Osteoblast (primary cell): ENCODE data around the gene ITGB2. TPM values are rescaled to one million over a fixed set of nuclear protein-coding genes. Genes with fewer than 3 reads are reported as not detected.

Experiments used
- DNase-seq: peaks from one replicate; pipeline ENCODE4 v3.0.0; 2011; ENCODE audit warnings: low spot score, mixed read lengths; ENCODE audit not compliant: insufficient read length; ENCODE audit errors: missing footprints
- H2AFZ ChIP-seq: 2 replicates; pipeline ENCODE4 v1.6.0; 2011; ENCODE audit warnings: mild to moderate bottlenecking, low read length
- H3K27ac ChIP-seq: 2 replicates; pipeline ENCODE4 v1.5.1; 2011; ENCODE audit warnings: mild to moderate bottlenecking, low read depth, low read length, moderate library complexity
- H3K27me3 ChIP-seq: 2 replicates; pipeline ENCODE4 v1.6.0; 2012; ENCODE audit warnings: mild to moderate bottlenecking, control low read depth, inconsistent platforms, low read length, moderate library complexity; ENCODE audit not compliant: insufficient read depth
- H3K36me3 ChIP-seq: 2 replicates; pipeline ENCODE4 v1.5.1; 2011; ENCODE audit warnings: mild to moderate bottlenecking, low read length, control low read depth, moderate library complexity; ENCODE audit not compliant: insufficient read depth
- H3K4me1 ChIP-seq: 2 replicates; pipeline ENCODE4 v1.5.1; 2011; ENCODE audit warnings: mild to moderate bottlenecking, low read length, control low read depth, moderate library complexity; ENCODE audit not compliant: insufficient read depth
- H3K4me2 ChIP-seq: 2 replicates; pipeline ENCODE4 v1.6.0; 2011; ENCODE audit warnings: mild to moderate bottlenecking, low read length; ENCODE audit not compliant: insufficient read depth
- H3K4me3 ChIP-seq: fragments of 200-600 bp; sonication (generic); 3 replicates; pipeline ENCODE4 v1.5.1; 2012; ENCODE audit warnings: mild to moderate bottlenecking, low read length, inconsistent platforms; ENCODE audit not compliant: insufficient read depth
- H3K79me2 ChIP-seq: 2 replicates; pipeline ENCODE4 v1.6.0; 2012; ENCODE audit warnings: mild to moderate bottlenecking, low read length, control low read depth, inconsistent platforms; ENCODE audit not compliant: insufficient read depth
- H3K9me3 ChIP-seq: 2 replicates; pipeline ENCODE4 v1.5.1; 2011; ENCODE audit warnings: low read depth, low read length, control low read depth
- H4K20me1 ChIP-seq: 2 replicates; pipeline ENCODE4 v1.6.0; 2012; ENCODE audit warnings: mild to moderate bottlenecking, low read length, control low read depth; ENCODE audit not compliant: insufficient read depth
- total RNA-seq: library from RNA; depleted of rRNA; stranded (reverse); fragments of >200 nt; gene quantifications from 2 replicates; pipeline ENCODE4 v1.2.3, GENCODE V29; 2012
- TF ChIP-seq, protein P1 (sequence below): IDR thresholded peaks from 2 replicates; pipeline ENCODE4 v1.5.1; 2011; ENCODE audit warnings: mild to moderate bottlenecking, low read depth, low read length, moderate library complexity; ENCODE audit errors: extremely low read depth

The ITGB2 gene
- total RNA-seq, 1 donor = 15.2 TPM

DNA sequence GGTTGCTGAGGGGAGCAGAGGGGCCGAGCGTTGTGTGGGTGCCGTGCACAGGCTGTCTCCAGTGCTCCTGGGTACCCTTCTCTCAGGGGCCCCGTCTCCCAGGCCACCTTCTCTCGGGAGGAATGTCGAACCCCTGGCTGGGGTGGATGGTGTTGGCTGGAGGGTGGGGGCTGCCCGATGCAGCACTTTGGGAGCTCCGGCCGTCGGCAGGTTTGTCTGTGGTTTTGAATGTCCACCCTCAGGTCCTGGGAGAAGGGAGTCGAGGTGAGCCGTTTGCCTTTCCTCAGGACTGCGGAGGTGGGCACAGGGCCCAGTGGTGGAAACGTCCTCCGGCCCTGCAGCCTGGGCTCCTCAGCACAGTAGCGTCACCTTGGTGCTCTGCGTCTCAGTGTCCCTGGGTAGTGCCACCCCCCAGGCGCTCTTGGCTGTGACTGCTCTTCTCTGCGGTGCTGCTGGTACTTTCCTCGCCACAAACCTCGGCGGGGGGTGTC is 33.6 kb upstream of the ITGB2 start:
- Histone ChIP-seq H3K4me3 (no peak overlapping the region), H2AFZ (no peak overlapping the region), H3K4me1 (peaks cover 13% of the 10 kb centered on the region), H3K27ac (no peak overlapping the region), H4K20me1 (peaks cover 63% of the 10 kb centered on the region), H3K36me3 (peaks cover 13% of the 10 kb centered on the region), H3K9me3 (no peaks in the 10 kb centered on the region), H3K27me3 (no peaks in the 10 kb centered on the region), H3K4me2 (no peak overlapping the region), H3K79me2 (peaks cover 74% of the 10 kb centered on the region)
- TF ChIP-seq, protein P1, sequence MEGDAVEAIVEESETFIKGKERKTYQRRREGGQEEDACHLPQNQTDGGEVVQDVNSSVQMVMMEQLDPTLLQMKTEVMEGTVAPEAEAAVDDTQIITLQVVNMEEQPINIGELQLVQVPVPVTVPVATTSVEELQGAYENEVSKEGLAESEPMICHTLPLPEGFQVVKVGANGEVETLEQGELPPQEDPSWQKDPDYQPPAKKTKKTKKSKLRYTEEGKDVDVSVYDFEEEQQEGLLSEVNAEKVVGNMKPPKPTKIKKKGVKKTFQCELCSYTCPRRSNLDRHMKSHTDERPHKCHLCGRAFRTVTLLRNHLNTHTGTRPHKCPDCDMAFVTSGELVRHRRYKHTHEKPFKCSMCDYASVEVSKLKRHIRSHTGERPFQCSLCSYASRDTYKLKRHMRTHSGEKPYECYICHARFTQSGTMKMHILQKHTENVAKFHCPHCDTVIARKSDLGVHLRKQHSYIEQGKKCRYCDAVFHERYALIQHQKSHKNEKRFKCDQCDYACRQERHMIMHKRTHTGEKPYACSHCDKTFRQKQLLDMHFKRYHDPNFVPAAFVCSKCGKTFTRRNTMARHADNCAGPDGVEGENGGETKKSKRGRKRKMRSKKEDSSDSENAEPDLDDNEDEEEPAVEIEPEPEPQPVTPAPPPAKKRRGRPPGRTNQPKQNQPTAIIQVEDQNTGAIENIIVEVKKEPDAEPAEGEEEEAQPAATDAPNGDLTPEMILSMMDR = no peak
- no peak for DNase-seq

DNA sequence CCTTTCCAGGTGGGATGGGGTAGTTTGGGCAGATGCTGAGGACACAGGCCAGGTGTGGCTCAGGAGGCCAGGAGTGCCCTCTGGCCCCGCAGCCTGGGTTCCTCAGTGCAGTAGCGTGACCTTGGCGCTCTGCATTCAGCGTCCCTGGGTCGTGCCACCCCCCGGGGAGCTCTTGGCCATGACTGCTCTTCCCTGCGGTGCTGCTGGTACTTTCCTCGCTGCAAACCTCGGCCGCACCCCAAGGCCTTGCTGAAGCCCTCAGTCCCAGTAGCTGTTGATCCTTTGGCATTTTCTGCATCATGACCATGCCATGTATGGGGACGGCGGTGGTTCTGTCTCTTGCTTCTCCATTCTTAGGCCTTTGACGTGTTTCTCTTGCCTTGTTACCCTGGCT is 32.9 kb upstream of the ITGB2 start:
- TF ChIP-seq, protein P1 = no peak
- Histone ChIP-seq H3K4me2 (no peak overlapping the region), H2AFZ (no peak overlapping the region), H3K4me1 (peaks cover 6% of the 10 kb centered on the region), H3K27me3 (no peaks in the 10 kb centered on the region), H4K20me1 (peaks cover 70% of the 10 kb centered on the region), H3K27ac (no peak overlapping the region), H3K9me3 (no peaks in the 10 kb centered on the region), H3K4me3 (no peak overlapping the region), H3K79me2 (peaks cover 79% of the 10 kb centered on the region), H3K36me3 (peaks cover 13% of the 10 kb centered on the region)
- DNase-seq = no peak

DNA sequence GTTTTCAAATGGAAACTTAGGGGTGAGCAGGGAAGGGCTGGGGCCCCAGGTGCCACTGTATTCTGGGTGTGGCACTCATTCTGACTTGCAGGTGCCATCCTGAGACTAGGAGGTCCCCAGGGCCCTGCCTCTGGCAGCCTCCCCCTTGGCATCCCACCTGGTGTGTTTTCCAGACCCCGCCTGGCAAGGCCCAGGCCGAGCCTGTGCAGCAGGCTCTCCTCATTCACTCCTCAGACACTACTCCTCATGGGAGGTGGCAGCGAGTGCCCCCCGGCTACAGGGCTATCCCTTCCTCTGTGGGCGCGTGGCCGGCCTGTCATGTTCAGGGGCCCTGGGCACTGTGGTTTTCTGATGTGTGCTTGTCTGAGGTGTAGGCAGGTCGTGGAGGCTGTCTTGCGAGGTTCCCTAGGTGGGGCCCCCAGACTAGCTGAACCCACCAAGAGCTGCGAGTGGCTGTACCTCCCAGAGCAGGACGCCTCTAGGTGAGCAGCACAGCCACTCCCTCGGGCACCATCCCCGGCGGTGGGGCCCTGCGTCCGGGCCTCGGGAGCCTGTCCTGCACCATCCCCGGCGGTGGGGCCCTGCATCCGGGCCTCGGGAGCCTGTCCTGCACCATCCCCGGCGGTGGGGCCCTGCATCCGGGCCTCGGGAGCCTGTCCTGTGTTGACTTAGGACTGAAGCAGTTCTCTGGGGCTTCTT is 32.4 kb upstream of the ITGB2 start:
- H3K36me3 ChIP-seq = peaks cover 11% of the 10 kb centered on the region
- no peaks in the 10 kb centered on the region for H3K9me3 ChIP-seq
- no peak overlapping the region for H2AFZ ChIP-seq
- H3K4me1 ChIP-seq = peaks cover under 1% of the 10 kb centered on the region
- TF ChIP-seq, protein P1 = no peak
- H3K27ac ChIP-seq = no peak overlapping the region
- no peak overlapping the region for H3K4me2 ChIP-seq
- no peak overlapping the region for H3K4me3 ChIP-seq
- H3K79me2 ChIP-seq = peaks cover 76% of the 10 kb centered on the region
- H3K27me3 ChIP-seq = no peaks in the 10 kb centered on the region
- peaks cover 65% of the 10 kb centered on the region for H4K20me1 ChIP-seq
- no peak for DNase-seq

DNA sequence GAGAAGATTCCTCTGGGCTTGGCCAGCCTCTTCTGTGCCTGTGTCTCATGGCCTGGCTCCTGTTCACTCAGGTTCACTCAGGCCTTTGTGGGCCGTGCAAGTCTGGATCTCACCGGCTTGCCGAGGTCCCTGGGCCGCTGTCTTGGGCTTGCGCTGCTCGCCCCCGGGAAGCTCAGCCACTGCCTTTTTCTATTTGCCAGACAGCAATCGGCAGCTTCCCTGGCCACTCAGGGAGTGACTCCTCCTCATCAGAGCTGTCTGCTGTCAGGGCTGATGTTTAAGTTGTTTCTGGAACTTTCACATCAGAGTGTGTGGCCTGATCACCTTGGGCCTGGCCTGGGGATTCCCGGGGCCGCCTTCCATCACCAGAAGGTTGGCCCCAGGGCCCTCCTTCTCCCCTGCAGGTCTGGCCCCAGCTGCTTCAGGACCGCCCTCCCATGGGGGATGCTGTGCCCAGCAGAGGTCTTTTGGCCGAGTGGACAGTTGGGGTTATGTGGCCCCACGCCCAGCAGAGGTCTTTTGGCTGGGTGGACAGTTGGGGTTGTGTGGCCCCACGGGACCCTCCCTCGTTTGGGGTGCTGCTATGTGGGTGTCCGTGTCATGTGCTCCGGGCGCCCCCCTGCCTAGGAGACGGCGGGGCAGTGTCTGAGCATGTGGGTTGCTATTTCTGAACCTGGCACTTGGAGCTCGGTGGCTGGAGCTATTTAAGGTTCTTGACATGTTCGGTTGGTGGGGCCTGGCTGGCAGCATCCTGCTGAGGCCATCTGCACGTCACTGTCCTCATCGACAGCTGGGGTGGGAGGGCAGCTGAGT is 31.6 kb upstream of the ITGB2 start:
- Histone ChIP-seq H3K9me3 (no peaks in the 10 kb centered on the region), H3K27me3 (no peaks in the 10 kb centered on the region), H3K4me3 (no peak overlapping the region), H3K27ac (no peak overlapping the region), H3K79me2 (peaks cover 76% of the 10 kb centered on the region), H4K20me1 (peaks cover 62% of the 10 kb centered on the region), H3K4me1 (no peaks in the 10 kb centered on the region), H2AFZ (no peak overlapping the region), H3K36me3 (peaks cover 11% of the 10 kb centered on the region), H3K4me2 (no peak overlapping the region)
- TF ChIP-seq, protein P1 = no peak
- no peak for DNase-seq
